ENCODE results near the gene LPXN.
"Not testable (repeated sequence)": the region's sequence is repeated elsewhere in the genome, so short reads cannot be mapped to it uniquely, and the experiment has no call there.

LPXN gene

DNA sequence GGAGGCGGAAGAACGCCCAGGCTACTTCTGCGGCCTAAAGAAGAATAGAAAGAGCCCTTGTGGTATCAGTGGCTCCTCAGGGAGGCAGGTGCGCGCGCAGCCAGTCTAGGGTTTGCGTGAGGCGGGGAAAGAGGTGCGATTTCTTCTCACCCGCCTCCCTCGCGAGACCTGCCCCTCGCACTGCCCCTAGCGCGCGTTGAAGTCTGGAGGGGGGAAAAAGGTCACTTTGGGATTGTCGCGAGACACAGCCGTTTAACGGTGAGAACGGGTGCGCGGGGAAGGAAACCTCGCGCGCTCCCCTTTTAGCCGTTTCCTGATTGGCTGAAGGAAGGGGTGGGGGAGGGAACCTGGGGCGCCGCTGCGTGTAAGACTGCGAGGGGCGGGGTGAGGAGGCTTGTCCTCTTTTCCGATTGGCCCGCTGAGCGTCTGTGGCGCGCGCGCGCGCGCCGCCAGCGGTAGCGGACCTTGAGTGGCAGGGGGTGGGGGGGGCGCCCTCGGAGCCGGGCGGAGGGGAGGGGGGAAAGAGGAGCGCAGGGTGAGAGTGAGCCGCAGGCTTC, 3.1 kb upstream of the LPXN start, which contains the start of gene ZFP91:
ZFP91 (plus strand) TSS at position 429 of the 557 bp plus-strand sequence. CDS start 219 bp downstream, outside the sequence.
- DNase-seq, result peak; percentile 95

DNA sequence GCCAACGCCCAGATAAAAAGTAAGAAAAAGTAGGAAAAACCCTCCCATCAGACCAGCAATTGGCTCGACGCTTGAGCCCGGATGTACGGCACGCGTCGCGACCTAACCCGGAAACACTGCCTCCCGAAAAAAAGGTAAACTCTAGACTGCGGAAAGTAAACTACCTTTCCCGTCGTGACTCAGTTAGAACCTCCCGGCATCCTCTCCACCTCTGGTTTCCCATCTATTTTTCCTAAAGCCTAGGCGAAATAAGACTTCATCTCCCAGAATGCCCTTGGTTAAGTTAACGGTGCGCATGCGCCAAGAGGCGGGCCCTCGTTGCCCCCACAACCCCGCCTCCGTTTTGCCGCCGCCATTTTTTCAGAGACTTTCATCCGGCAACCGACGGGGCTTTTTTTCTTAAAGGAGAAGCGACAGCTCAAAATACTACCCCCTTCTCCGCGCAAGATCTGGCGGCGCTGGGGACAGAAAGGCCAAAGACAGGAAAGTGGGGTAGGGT, 2.5 kb upstream of the LPXN start:
- peak; percentile 90 for DNase-seq

DNA sequence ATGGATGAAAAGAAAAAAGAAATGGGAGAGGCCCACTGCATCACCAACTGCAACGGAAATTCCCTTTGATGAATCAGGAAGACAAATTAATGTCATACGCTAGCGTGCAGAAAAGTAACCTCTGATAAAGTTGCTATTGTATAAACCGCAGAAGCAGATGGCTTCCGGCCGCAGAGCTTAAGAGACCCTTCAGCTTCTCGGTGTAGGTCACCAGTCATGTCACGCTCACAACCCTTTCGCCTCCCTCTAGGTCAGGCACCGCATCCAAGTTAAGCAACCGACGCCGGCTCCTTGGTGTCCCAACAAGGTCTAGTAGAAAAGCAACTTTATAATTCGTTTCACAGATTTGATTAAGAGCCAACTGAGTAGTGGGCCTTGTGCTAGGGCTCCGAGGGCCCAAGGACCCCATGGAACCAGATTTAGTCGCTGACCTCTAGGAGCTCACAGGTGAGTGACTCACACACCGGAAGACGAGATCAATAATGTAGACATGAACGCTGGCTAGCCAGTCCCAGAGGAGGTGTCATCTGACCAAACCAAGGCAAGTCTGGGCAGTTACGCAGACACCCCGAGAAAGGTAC, 2.0 kb upstream of the LPXN start:
- peak; percentile 76 for DNase-seq

DNA sequence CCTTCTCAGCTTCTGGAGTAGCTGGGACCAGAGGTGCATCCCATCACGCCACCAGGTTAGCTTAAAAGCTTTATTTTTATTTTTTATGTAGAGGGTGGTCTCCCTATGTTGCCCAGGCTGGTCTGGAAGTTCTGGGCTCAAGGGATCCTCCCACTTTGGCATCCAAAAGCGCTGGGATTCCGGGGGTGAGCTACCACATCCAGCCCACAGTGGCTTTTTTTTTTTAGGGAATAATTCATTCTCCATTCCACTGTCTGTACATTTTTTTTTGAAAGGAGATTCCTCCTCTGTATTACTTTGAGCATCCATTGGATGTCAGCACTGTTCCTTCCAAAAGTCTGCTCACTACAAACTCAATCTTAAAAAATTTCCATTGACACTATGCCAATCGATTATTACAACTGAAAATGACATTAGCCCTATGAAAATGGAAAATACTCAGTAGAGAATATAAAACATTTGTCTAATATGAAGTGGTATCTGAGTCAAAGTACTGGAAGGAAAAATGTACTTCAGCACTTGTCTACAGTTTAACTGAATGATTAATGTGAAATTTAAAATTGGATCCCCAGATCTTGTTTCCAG, 1.3 kb upstream of the LPXN start:
- DNase-seq, result no peak

DNA sequence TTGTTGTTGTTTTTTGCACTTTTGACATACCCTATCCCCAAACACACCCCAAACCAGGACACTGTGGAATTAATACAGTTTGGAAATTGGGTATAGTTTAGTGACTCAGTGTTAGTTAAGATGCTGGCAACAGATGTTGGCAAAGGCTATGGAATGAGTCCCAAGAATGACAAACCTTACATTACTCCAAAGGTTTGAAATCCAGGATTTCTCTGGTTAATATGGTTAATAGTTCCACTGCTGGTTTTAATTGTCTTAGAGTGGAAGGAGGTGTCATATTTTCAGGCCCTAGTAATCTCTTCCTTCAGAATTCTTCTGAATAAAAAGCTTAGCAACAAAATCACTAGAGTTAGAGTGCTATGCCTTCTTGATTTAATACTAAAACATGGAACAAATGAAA, 775 bp downstream of the LPXN start:
- no peak for DNase-seq

DNA sequence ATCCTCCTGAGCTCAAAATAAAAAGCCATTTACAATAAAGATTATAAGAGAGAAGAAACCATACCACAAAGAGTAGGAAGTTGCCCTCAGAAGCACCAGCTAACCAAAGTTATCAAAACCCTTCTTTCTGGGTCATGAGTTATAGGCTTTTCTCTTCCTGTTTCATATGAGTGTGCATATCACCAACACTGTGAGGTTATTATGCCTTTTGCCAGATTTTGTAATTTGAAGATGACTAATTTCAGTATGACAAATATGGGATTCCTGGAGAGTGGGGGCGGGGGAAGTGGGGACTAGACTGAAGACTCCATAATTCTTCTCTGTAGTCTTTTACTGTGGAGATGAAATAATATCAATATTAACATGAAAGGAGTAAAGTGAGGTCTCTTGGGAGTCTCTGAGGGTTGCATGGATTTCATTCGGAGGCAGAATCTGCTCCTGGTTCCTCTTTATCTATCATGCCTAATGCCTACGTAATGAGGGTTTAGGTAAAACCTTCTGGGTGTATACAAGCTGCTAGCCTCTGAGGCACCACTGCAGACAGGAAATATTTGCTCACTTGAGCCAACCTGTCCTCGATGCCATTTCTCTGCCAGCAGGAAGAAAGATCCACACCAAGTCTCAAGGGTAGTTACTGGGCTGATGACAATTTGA, 2.1 kb downstream of the LPXN start:
- peak; percentile 24 for DNase-seq

DNA sequence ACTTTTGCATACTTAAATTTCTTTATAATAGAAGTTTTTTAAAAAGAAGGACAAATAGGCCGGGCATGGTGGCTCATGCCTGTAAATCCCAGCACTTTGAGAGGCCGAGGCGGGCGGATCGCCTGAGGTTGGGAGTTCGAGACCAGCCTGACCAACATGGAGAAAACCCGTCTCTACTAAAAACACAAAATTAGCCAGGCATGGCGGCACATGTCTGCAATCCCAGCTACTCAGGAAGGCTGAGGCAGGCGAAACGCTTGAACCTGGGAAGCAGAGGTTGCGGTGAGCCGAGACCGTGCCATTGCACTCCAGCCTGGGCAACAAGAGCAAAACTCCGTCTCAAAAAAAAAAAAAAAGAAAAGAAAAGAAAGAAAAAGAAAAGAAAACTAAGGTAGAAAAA, 2.8 kb downstream of the LPXN start:
- not testable (repeated sequence) for DNase-seq

DNA sequence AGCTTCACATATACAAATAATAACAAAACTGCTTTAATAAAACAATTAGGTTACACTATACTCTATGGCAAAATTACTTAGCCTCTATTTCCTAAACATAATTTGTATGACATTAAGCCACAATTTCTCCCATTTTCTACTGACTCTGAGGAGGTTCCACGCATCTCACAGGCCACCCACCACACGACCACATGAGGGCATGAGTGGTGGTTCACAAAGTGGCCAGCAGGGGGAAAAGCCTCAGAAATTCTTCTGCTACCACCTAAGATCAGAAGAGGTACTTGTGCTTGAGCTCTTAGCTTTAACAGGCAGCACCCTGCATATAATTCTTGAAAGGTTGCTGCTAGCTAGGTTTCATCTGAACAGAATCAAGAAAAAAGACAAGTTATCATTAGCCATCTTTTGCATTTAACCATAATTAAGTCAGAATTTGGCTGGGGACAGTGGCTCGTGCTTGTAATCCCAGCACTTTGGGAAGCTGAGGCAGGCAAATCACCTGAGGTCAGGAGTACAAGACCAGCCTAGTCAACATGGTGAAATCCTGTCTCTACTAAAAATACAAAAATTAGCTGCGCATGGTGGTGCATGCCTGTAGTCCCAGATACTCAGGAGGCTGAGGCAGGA, 7.7 kb downstream of the LPXN start:
- peak; percentile 48 for DNase-seq

DNA sequence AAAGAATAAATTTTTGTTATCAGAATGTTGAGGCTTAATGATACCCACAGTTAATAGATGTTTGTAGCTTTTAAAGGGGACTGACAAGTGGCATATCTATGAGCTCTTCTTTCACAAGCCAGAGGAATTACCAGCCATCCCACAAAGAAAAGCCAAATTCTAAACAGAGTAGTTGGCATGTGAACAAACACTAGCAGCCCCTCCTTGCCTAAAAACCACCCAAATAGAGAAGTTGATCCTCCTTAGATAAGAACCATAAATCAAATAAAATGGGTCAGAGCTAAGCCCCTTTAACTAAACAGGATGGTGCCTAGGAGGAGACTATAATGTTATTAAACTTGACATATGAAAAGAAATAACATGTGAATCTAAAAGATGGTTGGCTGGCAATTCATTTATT, 11.4 kb downstream of the LPXN start:
- DNase-seq, result no peak

DNA sequence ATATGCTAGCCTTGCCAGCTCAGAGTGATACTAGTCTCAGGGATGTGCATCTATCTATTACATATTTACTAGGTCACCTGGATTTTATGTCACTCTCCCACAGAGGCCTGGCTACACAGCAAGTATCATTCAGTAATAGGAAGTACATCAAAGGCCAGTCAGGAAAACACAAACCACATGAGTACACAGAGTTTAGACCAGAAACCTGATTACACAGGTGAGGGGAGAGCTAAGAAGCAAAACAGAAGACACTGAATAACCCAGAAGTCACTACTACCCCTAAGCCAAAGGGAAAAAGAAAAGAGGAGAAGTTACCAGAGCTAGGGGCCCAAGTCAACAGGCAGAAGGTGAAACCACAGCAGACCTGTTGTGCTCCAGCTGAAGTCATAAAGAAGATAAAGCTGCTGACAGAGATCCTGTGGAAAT, 13.3 kb downstream of the LPXN start:
- no peak for DNase-seq

DNA sequence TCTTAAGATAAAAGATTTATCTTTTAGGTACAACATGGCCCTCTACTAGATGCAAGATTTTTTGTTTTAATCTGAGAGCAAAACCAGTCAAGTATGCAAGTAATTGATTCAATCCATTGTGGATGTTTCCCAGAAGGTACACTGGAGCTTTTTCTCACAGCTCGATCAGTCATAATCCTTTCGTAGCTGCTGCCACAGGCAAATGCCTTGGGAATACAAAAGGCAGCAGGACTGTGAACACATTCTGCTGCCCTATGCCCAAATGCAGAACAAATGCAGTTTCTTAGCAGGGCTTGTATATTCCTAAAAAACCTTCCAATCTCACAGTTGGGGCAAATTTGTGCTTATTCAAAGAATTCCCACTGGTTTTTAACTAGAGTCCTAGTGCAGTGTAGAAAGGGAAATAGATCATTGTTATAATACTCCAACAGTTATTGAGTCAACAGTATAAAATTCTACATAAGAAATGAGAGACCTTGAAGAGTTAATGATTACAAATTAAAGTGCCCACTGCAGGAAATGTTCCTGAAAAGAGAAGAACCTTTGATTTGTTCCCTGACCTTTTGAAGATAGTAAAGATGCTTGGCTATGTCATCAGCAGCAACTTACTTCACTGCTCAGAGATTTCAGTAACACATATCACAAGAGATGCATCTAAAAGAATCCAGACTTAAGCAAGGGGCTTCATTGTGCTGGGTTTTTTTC, 14.1 kb downstream of the LPXN start:
- DNase-seq, result no peak

DNA sequence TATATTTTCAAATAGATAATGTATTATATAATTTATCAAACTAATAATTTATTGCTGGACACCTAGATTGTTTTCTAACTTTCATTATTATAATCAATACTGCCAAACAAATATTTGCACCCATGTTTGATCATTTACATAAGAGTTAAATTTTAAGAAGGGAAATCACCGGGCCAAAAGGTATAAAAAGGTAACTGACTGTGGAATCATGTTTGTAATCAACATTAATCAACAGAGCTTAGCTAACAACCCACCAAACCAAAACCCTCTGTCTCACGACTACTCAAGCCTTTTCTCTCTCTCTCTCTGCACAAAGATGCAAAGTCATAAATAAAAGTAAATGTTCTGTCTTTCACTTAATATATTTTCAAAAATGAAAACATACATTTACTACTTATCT, 14.8 kb downstream of the LPXN start:
- DNase-seq, result no peak

DNA sequence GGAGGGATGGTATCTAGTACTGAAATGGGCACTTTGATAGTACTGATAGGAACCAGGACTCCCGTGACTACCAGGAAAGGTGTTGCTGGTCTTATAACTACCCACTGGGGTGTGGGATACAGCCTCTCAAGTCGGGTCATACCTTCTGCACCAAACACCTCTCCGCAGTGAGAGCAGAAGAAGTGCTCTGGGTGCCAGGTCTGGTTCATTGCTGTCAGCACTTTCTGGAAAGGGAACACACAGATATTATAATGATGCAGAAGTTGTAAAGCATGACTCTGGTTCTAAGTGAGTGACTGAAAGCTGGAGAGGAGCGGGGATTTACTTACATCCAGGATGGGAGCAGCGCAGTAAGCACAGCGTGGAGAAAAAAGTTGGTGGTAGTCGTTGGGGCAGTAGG, 26.0 kb downstream of the LPXN start:
- DNase-seq, result no peak

DNA sequence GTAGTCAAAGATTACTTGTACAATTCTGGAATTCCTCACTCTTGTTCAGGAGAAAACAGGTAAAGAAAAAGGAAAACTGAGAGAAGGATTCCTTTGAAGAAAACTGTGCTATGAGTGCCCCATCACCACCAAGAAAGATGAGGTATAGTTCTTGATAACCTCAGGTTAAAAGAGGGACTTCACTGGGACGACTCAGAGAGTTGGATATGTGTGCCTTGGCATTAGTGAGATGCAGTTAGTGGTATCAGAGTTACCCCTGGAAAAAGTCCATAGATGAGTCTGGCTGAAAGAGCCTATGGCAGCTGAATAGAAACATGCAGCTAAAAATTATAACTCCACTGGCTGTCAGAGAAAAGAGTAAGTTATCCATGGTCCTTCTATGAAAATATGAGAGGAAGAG, 28.8 kb downstream of the LPXN start:
- DNase-seq, result no peak

DNA sequence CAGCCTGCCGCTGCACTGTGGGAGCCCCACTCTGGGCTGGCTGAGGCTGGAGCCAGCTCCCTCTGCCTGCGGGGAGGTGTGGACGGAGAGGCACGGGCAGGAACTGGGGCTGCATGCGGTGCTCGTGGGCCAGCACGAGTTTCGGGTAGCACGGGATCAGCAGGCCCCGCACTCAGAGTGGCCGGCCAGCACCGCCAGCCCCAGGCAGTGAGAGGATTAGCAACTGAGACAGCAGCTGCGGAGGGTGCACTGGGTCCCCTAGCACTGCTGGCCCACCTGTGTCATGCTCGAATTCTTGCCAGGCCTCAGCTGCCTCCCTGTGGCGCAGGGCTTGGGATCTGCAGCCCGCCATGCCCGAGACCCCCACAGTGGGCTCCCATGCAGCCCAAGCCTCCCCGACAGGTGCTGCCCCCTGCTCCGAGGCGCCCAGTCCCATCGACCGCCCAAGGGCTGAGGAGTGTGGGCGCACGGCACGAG, 43.8 kb downstream of the LPXN start:
- no peak for DNase-seq

DNA sequence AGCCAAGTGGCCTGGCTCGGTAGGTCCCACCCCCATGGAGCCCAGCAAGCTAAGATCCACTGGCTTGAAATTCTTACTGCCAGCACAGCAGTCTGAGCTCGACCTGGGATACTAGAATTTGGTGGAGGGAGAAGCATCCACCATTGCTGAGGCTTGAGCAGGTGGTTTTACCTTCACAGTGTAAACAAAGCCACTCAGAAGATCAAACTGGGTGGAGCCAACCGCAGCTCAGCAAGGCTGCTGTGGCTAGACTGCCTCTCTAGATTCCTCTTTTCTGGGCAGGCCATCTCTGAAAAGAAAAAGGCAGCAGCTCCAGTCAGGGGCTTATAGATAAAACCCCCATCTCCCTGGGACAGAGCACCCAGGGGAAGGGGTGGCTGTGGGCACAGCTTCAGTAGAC, 45.4 kb downstream of the LPXN start:
- no peak for DNase-seq

DNA sequence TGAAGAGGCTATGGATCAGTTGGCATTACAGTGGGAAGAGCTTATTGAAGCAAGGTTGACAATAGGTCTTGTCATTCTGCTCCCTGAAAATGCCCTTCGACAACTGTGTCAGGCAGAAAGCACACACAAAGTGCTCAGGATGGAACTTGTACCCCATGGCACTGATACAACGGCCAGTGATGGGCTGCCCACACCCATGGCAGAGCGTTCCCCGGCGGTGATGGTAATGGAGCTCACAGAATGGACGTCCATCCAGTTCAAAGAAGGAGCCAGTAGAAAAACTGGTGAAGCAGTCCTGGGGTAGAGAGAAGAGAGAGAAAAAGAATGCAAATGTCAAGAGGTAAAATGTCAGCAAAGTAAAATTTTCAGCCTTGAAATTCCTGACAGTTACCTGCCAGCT, 48.2 kb downstream of the LPXN start:
- no peak for DNase-seq

DNA sequence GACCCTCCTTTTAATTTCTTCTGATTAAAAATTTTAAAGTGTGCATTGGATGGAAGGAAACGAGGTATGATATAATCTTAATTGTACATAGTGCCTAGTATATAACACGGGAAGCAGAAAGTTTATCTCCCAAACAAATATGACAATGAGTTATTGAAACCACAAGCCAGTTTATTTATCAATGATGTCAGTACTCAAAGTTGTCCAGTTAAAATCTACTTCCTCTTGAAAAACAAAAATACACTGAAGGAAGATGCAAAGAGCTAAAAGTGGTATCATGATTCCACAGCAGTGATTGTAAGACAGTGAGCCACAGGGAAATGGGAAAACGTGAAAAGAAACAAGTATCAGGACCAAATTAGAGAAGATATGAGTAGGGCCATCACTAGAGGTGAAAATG, 48.9 kb downstream of the LPXN start:
- DNase-seq, result no peak

DNA sequence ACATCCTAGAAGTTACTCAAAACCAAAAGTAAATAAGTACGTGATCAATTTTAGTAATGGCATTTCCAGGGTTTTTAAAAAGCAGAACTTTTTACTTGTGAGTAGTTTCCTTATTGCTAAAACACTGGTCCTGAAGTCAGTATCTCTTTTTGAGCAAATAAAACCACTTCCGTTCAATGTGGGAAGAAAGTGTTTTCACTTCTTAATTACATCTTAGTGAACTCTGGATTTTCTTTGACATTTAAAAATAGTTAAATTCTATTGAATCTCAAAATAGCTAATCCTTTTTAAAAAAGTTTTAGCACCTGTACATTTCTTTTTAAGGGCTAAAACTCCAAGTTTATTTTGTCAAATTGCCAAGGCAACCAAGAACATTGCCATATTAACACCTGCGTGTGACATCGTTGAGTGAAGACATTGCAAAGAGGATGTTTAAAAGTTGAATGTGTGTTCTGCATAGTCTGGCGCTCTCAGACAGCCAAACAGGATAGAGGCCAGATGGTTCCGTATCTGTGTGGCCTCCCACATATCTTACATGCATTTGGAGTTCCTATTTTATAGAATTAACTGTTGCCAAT, 50.5 kb downstream of the LPXN start:
- peak; percentile 49 for DNase-seq

DNA sequence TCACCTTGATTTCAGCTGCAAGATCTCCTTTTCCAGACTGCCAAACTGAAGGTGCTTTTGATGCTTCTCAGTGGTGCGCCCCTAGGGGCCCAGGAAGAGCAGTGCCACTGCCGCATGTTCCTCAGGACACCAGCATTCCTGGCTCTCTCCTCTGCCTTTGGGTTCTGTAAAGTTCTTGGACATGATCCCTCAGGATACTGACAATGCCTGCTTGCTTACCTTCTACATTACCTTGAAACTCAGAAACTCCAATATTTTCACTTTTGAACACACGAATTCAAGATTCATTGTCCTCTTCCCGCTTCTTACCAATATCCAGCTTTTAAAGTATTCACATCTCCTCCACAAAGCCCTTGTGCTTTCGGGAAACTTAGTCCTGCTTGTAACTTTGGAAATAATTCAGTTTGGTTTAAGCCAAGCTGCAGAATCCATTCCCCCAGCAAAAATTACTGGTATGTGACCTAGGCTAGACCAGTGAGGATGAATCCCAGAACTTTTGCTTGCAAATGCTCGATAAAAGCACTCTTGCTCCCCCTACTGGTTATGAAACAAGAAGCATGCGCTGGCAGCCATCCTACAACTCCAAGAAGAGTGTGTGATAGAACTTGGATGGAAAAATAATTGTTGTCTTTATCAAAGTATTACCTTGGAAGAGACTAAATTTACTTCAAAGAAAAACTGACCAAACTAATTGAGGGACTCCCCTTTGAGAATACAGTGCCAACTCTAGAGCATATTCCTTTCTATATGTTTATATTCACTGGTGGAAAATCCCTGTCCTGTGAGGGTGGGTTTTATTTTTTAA, 51.2 kb downstream of the LPXN start:
- DNase-seq, result peak; percentile 54

DNA sequence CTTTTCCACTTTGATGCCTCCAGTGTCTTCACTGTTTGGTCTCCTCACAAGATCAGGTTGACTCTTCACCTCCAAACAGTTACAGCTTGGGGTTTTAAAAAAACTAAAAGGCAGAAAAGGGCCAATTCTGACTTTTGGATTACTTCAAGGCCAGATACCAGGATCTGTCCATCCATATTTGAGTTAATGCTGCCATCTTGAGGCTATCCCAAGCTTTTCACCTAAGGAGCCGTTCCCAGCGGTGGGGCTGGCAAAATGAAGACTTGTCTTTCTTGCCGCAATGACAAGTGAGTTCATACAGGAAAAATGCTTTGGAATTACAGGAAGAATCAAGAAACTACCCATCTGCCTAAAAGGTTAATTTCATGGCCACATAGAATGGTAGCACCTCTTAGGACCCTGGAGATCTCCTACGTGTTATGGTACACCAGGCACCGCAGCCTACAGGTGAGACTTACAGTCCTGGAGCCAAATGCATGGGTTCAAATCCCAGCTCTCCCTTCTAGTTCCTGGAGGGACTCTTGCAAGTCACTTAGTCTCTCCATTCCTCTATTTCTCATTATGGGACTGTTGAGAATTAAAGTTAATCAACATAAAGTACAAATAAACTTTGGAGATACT, 61.8 kb downstream of the LPXN start:
- DNase-seq, result peak; percentile 3

Data from GDM1 (cell line).